K562 (cell line): ENCODE data around the gene OOSP2. TPM values are rescaled to one million over a fixed set of nuclear protein-coding genes. Genes with fewer than 3 reads are reported as not detected.

Source experiments
- ATF7 ChIP-seq: fragments of 450-650 bp; IDR thresholded peaks from 2 replicates; pipeline ENCODE4 v1.7.1; 2014; ENCODE audit warnings: mild to moderate bottlenecking, moderate library complexity
- DPF2 ChIP-seq: fragments of 450-650 bp; IDR thresholded peaks from 2 replicates; pipeline ENCODE4 v1.6.1; 2016
- E2F8 ChIP-seq: fragments of 450-650 bp; IDR thresholded peaks from 2 replicates; pipeline ENCODE4 v1.7.1; 2018; ENCODE audit warnings: mild to moderate bottlenecking, low read depth; ENCODE audit not compliant: partially characterized antibody
- EGR1 ChIP-seq: fragments of 450-650 bp; conservative IDR thresholded peaks from 2 replicates; pipeline ENCODE4 v1.6.1; 2017; ENCODE audit warnings: mild to moderate bottlenecking
- FOSL1 ChIP-seq: fragments of 200-800 bp; sonication (Bioruptor generic); conservative IDR thresholded peaks from 2 replicates; pipeline ENCODE4 v1.6.1; 2016; ENCODE audit warnings: missing genetic modification characterization, missing compliant biosample characterization
- GATAD2B ChIP-seq: fragments of 450-650 bp; IDR thresholded peaks from 2 replicates; pipeline ENCODE4 v1.6.1; 2017; ENCODE audit warnings: mild to moderate bottlenecking, borderline replicate concordance
- ILK ChIP-seq: fragments of 450-650 bp; IDR thresholded peaks from 2 replicates; pipeline ENCODE4 v1.6.1; 2016; ENCODE audit warnings: missing genetic modification characterization, low read depth, mild to moderate bottlenecking, missing compliant biosample characterization, moderate library complexity, borderline replicate concordance
- JUN ChIP-seq, 2 experiments: sonication (generic) in 1 of 2; formaldehyde crosslinking in 1 of 2; IDR thresholded peaks; 2 replicates each; pipeline versions ENCODE4 v1.6.1 to v1.8.0; 2012 to 2022; ENCODE audit warnings: borderline replicate concordance in 2 of 2, mild to moderate bottlenecking in 2 of 2, improper control_type of control experiment in 1 of 2, low read depth in 1 of 2, low read length in 1 of 2, missing genetic modification reagents in 1 of 2
- MAZ ChIP-seq, 2 experiments: fragments of 450-650 bp in 1 of 2; sonication (generic) in 1 of 2; formaldehyde crosslinking; IDR thresholded peaks in 1 of 2; conservative IDR thresholded peaks in 1 of 2; 2 replicates each; pipeline versions ENCODE4 v1.4.0 to v1.5.0; 2020; ENCODE audit warnings: mild to moderate bottlenecking in 1 of 2, missing genetic modification reagents in 1 of 2
- RHOXF2B ChIP-seq: fragments of 250-450 bp; sonication (Bioruptor Pico); conservative IDR thresholded peaks from 2 replicates; pipeline ENCODE4 v1.5.1; 2021
- SIX5 ChIP-seq, 2 experiments: IDR thresholded peaks; 2 replicates each; pipeline ENCODE4 v1.6.1; 2011; ENCODE audit warnings: low read length in 2 of 2, borderline replicate concordance in 1 of 2, low read depth in 1 of 2, mild to moderate bottlenecking in 1 of 2, moderate library complexity in 1 of 2; ENCODE audit not compliant: insufficient read depth in 1 of 2
- SMARCC2 ChIP-seq: fragments of 450-650 bp; IDR thresholded peaks from 2 replicates; pipeline ENCODE4 v1.6.1; 2017; ENCODE audit warnings: antibody characterized with exemption, moderate library complexity, mild to moderate bottlenecking, low read depth
- TCF15 ChIP-seq: fragments of 250-450 bp; sonication (Bioruptor Pico); IDR thresholded peaks from 2 replicates; pipeline ENCODE4 v1.8.0; 2022; ENCODE audit warnings: moderate library complexity, mild to moderate bottlenecking, inconsistent platforms
- TEAD2 ChIP-seq: fragments of 450-650 bp; IDR thresholded peaks from 2 replicates; pipeline ENCODE4 v1.6.1; 2016; ENCODE audit warnings: missing genetic modification characterization, control low read depth, missing compliant biosample characterization
- ZFP91 ChIP-seq: sonication (generic); formaldehyde crosslinking; IDR thresholded peaks from 2 replicates; pipeline ENCODE4 v1.8.0; 2022; ENCODE audit warnings: mild to moderate bottlenecking, missing genetic modification reagents
- ZHX1 ChIP-seq: fragments of 150-350 bp; conservative IDR thresholded peaks from 2 replicates; pipeline ENCODE4 v1.6.1; 2014; ENCODE audit warnings: low read length
- ZNF431 ChIP-seq: sonication (generic); formaldehyde crosslinking; IDR thresholded peaks from 2 replicates; pipeline ENCODE4 v1.8.0; 2022; ENCODE audit warnings: mild to moderate bottlenecking, missing genetic modification reagents
- ZNF639 ChIP-seq, 2 experiments: fragments of 200-800 bp in 1 of 2; sonication (Bioruptor generic) in 1 of 2; sonication (generic) in 1 of 2; formaldehyde crosslinking in 1 of 2; IDR thresholded peaks in 1 of 2; conservative IDR thresholded peaks in 1 of 2; 2 replicates each; pipeline versions ENCODE4 v1.5.0 to v1.6.1; 2016 to 2020; ENCODE audit warnings: missing compliant biosample characterization in 1 of 2, missing genetic modification characterization in 1 of 2, missing genetic modification reagents in 1 of 2
- polyA plus RNA-seq, 8 experiments: library from polyadenylated mRNA; depleted of rRNA in 4 of 8; stranded (reverse) in 5 of 8; unstranded in 3 of 8; fragments of >200 nt; fragmentation: Nextera tagmentation in 2 of 8; fragmentation: Illumina TruSeq in 1 of 8; extraction: Ambion mirVana in 2 of 8; extraction: Trizol in 1 of 8; gene quantifications; 2 replicates each; pipeline versions ENCODE4 v1.2.1 to v1.2.3, GENCODE V29; 2011 to 2014; ENCODE audit warnings: inconsistent platforms in 1 of 8, missing spikeins in 1 of 8
- total RNA-seq, 7 experiments: library from RNA; depleted of rRNA in 6 of 7; stranded (reverse); fragments of >200 nt in 6 of 7; fragmentation: Illumina TruSeq in 2 of 7; extraction: Trizol in 2 of 7; gene quantifications; 2 replicates each; pipeline versions ENCODE4 v1.2.1 to v1.2.3, GENCODE V29; 2011 to 2021; ENCODE audit warnings: low replicate concordance in 1 of 7

OOSP2 gene
- total and polyA plus RNA-seq, 9 of the 15 experiments (the other 6 are each of a cell fraction or from before 2014, with no cell fraction given) = 0.14 to 1.5 (median 0.32) TPM; not detected in 4

GRCh38 chr11:60059052-60059451, 18.8 kb downstream of the OOSP2 start (continued):
- TF ChIP-seq E2F8 (no peak), SIX5 (IDR thresholded peaks at IDR 0.05; ENCODE audit: borderline replicate concordance in 1 of 2, insufficient read depth in 1 of 2, low read depth in 1 of 2, low read length in 2 of 2) (no peak), SMARCC2 (peak; percentile 64; the same call in 1 of the 2 replicates), ILK (no peak), ZFP91 (CRISPR knock-in tag) (no peak), TEAD2 (no peak), TCF15 (CRISPR knock-in tag) (no peak), JUN (IDR thresholded peaks at IDR 0.05; ENCODE audit: borderline replicate concordance, low read depth, low read length) (peak; percentile 74; the same call in 1 of the 2 replicates), JUN (CRISPR knock-in tag; IDR thresholded peaks at IDR 0.05; ENCODE audit: borderline replicate concordance) (no peak), FOSL1 (tag) (peak; percentile 89), ZHX1 (no peak), ZNF639 (CRISPR knock-in tag; conservative IDR thresholded peaks at IDR 0.05 in 1 of 2, IDR thresholded peaks at IDR 0.05 in 1 of 2) (no peak), RHOXF2B (CRISPR knock-in tag) (no peak), ATF7 (no peak), DPF2 (peak; percentile 53; the same call in 1 of the 2 replicates), GATAD2B (no peak), ZNF431 (CRISPR knock-in tag) (no peak), MAZ (CRISPR knock-in tag; conservative IDR thresholded peaks at IDR 0.05 in 1 of 2, IDR thresholded peaks at IDR 0.05 in 1 of 2) (0 out of 4 replicates have a peak, but pooled peaks of 1 of the 2 experiments have one; percentile 35), EGR1 (peak; percentile 80)
